Left cardiac atrium (tissue), 4 donors: Measurements from ENCODE around the gene DDB1. TPM values are rescaled to one million over a fixed set of nuclear protein-coding genes. Genes with fewer than 3 reads are reported as not detected.

Source experiments
- ATAC-seq, 2 donors: fragments of 200-7000 bp; cut with Tn5 transposase; one replicate each; pipeline ENCODE4 v1.9.1; 2020; ENCODE audit warnings: mild to moderate bottlenecking in 2 of 2, moderate library complexity in 2 of 2
- DNase-seq: peaks from one replicate; pipeline ENCODE4 v3.0.0-alpha.2; 2020
- intact Hi-C, 2 donors: fragments of 100-400 bp; cut with DNase I; formaldehyde crosslinking; loops; one replicate each; pipeline versions ENCODE4 v1.14.1 to v1.15.1; 2022 to 2023
- total RNA-seq, 2 donors: library from RNA; stranded (reverse); fragmentation: NEBNext Ultra II Directional; extraction: Animal tissue kit (Norgen Biotek cat#: 25700); gene quantifications; one replicate each; pipeline ENCODE4 v1.2.1, GENCODE V29; 2021
- donor health status: DM: no; HTN: yes; CAD: no.
- donor health status: DM: no; HTN: yes; CAD: no; lungs with severe emphysema.
- donor health status: DM: yes; HTN: yes; CAD: no.
- donor health status: Dilated cardiomyopathy.

Gene DDB1
- total RNA-seq, 2 donors from 2014 or later, result 107 to 136 TPM

DNA sequence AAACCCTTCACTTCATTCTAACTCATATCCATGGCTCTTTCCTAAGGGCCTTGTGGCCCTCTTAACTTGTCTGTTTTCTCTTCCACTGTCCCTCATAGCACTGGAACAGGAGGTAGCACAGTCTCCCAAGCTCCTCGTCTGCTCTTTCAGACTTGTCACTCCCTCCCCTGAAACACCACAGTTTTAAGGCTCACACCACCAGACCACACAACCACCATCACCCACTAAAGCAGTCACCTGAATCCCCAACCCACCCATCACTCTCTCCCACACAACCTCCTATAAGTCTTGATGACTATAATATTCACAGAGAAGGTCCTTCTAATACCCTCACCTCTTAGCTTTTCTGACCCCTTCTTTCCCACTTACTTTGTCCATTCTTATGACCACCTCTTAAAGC lies 26.7 kb downstream of the DDB1 start:
- intact Hi-C loops, result no loop called here
- DNase-seq (no peak), ATAC-seq (no peak)

DNA sequence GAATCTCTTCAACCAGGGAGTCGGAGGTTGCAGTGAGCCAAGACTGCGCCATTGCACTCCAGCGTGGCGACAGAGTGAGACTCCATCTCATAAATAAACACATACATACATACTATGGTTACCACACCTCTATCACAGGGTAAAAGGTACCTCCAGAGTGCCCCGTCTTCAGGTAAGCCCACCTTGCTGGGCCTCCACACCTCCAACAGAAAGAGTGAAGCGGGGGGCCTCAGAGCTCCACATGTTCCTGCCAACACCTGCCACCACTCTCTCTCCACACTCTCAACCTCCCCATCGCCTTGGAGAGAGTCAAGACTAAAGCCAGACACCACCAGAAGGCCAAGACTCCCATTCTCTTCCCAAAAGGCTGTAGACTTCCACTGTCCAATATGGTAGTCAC lies 27.5 kb downstream of the DDB1 start:
- intact Hi-C loops, result no loop called here
- ATAC-seq (no peak), DNase-seq (no peak)

DNA sequence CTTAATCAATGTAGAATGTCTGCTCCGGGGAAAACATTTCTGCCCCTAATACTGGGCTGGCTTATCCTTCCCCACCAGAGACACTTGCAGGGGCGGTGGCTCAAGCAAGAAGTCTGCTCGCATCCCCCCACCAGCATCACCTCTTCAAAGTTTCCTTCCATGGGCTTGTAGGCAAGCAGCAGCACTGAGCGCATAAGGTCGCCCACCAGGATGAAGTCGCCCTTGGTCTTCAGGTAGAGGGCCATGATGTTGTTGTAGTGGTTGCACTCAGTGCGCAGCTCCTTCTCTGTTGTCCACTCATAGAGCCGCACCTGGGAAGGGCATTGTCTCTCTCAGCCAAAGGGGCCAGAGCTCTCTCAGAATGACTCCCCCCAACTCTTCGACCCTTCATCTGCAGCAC lies 29.2 kb downstream of the DDB1 start:
- no peak for ATAC-seq
- no peak for DNase-seq
- intact Hi-C loops, result no loop called here

DNA sequence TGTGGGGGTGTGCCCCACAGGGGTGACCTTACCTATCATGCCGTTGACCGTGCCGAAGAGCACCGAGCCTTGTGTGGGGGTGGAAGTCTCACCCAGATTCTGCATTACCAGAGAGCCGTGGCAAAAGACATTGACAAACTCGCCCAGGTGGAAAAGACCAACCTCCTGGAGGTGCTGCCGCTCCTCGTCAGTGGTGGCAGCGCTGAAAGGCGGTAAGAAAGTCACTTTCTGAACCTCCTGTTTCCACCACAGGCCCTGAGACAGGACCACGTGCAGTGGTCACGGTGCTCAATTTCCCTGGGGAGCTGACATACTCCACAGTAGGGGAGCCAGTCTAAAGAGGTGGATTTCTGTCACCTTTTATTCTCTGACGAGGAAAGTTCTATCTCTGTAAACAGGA lies 30.4 kb downstream of the DDB1 start:
- intact Hi-C loops, result no loop called here
- DNase-seq (no peak), ATAC-seq (no peak)

DNA sequence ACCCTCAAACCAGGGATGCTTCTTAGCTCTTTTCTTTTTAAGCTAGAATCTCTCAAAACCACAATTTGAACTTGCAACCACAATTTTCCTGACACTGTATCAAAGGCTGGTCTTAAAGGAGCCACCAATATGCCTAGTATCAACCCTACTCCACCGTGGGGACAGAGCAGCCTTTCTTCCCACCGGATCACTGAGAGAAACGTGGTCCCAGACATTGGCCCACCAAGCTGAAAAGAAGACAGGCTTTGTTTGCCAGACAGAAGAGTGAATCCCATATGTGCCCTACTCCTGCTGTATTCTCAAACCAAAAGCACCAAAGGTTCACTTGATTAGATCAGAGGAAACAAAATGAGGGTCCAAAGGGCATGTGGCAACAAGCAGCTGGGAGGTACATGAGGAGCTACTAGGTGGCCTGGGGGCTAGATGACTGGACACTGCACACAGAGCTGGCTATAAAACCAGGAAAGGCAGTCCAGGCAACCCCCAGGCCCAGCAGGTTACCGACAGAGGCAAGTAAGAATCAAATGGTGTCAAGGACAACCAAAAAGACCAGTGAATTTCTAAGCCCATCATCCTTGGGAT lies 34.2 kb downstream of the DDB1 start:
- ATAC-seq (no peak), DNase-seq (no peak)
- intact Hi-C loops, result no loop called here

DNA sequence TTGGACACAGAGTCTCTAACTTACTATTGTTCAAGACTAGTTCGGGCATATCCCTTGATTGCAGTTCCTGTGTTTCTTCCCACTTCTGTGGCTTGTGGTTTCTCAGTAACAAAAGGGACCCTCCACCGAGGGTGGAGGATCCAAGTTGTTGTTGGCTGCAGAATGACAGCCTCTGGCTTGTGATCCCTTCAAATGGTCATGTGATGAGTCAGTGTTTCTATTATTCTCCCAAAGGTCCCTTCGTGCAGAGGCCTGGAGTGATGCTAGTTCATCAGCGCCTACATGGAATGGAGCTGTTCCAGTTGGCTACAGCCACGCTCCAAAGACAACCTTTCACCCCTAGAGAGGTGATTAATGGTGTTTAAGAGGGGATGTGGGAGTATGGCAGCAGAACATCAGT lies 35.2 kb downstream of the DDB1 start:
- intact Hi-C loops, result no loop called here
- peak; percentile 48 to 62 for ATAC-seq
- DNase-seq, result peak; percentile 64

DNA sequence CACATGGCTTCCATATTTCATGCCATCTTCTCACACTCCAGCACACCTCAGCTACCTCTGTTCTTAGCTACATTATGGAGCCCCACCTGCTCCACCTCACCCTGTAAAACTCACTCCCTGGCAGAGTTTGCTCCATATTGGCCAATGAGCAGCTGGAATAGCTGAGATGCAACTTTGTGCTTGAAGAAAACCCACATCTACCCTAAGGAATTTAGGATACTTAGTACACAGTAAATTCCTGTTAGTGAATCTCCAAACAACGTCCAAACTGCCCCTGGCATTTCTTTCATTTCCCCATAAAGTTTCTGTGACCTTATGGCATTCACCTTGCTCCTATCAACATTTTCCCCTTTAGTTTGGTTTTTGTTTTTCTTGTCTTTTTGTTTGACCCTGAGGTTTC lies 35.6 kb downstream of the DDB1 start:
- ATAC-seq, result no peak
- no peak for DNase-seq
- intact Hi-C loops, result no loop called here

DNA sequence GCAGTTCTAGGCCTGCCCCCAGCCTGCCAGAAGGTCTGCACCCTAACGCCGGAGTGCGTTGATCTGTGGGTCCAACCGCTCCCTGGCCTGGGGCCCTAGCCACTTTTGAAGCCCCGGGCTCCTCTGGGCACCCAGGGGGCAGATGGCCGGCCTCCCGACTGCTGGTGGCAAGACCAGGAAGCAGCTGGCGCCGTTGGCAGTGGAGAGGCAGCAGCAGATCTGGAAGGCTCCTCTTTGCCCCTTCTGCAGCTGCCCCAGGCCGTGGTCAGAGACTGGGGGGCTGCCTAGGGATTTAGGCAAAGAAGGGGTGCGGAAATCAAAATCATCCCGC lies 37.3 kb downstream of the DDB1 start:
- ATAC-seq (peak in 1 of 2 donors; percentile 2), DNase-seq (peak; percentile 40)
- intact Hi-C loops, result no loop called here

DNA sequence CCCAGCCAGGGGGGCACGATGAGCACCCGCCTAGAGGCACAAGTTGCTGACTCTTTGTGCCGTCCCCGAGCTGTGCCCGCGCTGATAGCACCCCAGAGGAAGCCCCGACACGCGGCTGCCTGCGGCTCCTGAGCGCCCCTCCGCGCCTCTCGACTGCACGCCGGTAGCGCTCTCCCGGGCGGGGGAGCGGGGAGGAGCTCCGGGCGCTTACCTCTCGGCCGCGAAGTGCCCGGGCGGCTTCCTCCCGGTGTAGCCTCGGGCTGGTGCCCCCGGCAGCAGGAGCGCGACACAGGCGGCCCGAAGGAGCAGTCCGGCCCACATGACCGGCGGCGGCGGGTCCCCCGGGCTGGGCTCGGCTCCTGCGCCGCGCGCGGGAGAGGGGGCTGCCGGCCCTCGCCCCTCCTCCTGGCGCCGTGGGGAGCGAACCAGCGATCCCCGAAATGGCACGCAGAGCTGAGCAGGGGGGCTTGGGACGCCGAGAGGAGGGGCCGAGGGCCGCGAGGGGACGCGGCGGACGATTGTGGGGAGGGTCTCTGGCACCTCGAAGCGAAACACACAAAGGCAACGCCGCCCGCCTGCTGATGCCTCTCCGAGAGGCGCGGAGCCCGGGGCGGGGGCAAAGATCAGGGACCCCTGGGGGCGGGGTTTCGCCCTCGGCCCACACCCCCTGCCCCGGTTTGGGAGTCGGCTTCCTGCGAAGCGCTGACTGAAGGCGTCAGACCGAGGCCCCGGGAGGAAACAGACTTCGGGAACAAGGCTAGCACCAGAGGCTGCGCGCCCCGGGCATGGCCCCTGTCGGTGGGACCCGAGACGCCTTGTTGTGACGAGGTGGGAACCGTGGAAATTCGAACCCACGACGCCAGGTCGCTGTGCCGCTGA lies 37.9 kb downstream of the DDB1 start, which contains the start of gene VWCE:
Gene VWCE, minus strand, starts transcription at position 600 of the 879 bp plus-strand sequence. Its CDS starts 279 bp downstream, at position 321.
- intact Hi-C loops, result no loop called here
- peak; percentile 71 to 73 for ATAC-seq

DNA sequence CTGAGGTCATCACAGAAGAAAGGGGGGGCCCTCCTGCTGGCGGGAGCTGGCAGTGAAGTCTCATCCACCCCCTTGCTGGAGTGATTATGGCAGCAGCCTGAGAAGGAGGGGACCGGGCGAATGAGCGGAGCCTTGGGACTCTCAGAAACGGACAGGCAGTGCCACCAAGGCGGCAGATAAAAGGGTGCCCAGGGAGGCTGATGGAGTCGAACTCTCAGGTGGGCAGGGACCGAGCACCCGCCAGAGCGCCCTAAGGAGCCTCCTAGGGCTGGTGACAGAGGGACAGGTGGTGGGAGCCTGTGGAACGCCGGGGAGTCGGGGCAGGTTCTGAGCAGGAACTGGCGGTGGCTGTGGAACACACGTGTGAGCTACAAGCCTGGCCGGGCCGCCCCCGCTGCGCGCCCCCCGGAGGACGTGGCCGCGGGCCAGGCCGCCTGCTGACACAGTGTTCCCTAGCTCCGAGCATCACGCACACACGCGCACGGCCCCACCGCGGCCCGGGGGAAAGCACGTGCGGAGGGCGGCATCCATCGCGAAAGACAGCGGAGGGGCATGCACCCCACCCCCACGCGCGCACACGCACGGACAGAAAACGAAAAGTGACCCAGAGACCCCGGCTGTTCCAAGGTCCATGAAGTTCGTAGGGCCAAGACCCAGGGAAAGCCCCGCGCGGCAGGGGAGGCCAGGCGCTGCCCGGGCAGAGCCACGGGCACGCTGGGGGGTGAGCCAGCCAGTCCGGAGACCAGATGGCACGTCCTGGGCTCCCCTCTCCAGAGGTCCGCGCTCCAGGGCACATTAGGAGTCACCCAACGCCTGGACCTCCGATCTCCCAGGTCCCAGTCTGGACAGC lies 38.8 kb downstream of the DDB1 start:
- ATAC-seq (peak; percentile 32 to 63), DNase-seq (peak; percentile 64)
- intact Hi-C loops, result no loop called here

More for the DNA sequence above, 37.9 kb downstream of the DDB1 start, which contains the start of gene VWCE:
- peak; percentile 68 for DNase-seq

DNA sequence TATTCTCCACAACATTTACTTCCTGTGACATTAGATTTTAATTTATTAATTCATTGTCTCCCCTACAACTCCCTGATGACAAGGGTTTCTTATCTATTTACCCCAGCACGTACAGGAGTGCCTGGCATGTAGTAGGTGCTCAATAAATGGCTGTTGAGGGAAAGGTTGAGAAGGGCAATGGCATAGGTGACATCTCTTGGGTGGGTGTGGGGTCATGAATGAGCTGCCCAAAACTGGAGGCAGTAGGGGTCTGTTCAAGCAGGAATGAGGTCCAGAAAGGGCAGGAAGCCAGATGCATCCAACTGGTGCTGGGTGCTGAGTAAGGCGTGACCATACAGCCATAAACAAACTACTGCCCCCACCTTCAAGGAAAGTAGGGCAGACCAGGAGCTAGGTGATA lies 40.5 kb downstream of the DDB1 start:
- DNase-seq (no peak), ATAC-seq (no peak)
- intact Hi-C loops, result no loop called here

DNA sequence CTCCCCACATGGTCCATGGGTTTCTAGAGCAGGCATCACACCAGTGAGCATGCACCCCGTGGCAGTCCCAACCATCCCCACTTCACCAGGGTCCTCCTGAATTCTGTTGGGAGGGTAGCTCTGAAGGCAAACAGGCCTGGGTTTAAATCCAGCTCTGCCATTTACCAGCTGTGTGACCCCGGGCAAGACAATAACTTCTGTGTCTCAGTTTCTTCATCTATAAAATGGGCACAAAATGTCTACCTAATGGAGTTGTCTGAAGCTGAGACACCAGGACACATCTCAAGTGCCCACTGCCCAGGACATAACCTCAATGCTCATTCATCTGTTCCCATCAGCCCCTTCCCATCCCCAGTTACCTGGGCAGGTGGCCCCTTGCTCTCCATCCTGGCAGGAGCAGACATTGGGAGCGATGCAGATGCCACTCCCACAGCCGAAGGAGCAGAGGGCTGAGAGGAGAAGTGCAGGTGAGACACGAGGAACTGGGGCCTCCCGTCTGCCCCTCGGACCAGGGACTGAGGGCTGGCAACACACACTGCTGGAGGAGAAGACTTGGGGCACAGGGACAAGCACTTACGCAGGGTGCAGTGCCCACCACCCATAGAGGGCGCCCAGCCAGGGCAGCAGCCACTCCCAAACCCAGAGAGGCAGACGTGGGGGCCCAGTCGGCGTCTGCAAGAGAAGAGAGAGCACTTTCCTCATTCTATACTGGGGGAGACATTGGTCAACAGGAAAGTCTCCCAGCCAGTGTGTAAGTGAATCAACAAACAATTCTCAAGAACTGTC lies 41.8 kb downstream of the DDB1 start:
- intact Hi-C loops, result no loop called here
- ATAC-seq (no peak), DNase-seq (no peak)

DNA sequence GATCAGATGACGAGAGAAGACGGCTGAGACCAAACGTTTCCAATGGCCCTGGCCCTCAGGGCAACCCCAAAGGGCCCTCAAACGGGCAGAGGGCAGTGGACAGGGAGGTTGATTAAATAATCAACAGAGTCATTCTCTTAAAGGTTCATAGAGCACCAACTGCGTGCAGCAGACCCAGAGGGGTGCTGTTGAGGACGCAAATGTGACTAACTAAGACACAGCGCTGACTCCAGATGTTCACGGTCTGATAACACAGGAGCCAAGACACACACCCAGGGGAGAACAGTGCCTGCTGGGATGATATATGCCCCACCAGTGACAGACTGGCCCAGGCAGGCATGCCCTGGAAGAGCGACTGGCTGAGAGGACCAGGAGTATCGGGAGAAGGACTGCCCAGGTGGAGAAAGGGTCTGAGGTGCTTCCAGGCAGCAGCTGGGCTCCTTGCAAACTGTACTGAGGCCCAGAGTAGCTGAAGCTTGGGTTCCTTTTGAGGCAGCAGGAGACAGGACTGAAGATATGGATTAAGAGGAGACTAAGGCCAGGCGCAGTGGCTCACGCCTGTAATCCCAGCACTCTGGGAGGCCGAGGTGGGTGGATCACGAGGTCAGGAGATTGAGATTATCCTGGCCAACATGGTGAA lies 45.4 kb downstream of the DDB1 start:
- no peak for DNase-seq
- no peak for ATAC-seq
- intact Hi-C loops, result no loop called here

DNA sequence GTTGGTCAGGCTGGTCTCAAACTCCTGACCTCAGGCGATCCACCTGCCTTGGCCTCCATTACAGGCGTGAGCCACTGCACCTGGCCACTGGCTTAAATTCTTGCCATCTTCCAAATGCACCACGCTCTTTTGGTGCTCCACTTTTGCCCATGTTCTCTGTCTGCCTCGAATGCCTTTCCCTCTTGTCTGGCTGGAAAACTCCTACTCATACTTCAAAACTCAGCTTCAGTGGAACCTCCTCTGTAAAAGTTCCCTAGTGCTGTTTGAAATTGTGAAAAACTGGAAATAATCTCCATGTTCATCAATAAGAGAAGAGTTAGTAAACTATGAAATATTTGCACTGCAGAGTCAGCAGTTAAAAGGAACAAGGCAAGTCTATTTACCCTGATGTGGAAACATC lies 49.3 kb downstream of the DDB1 start:
- ATAC-seq (no peak), DNase-seq (no peak)
- intact Hi-C loops, result no loop called here

DNA sequence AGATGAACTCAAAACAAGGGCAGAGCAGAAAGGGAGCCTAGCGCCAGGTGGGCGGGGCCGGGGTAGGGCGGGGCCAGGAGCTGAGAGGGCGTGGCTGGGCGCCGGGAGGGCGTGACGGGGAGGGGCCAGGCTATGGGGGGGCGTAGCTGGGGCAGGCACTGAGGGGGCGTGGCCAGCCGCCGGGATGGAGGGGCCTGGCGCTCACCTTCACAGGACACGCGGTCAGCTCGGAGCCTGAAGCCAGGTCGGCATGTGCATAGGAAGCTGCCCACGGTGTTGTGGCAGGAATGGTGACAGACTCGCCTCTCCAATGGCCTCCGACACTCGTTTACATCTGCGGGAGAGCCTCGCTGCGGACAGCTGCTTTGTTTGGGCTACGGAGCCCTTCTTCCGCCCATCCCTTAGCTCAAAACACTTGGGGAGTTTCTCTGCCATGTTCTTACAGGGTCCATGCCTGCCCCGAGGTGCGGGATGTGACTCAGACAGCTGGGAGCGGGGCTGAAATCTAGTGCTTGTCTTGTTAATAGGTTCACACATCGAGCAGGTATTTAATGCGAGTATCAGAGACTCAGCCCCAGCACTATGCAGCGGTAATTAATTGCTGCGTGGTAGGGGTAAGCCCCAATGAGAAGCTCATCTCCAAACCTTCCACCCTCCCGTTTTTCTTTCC lies 51.2 kb downstream of the DDB1 start:
- DNase-seq (peak; percentile 57), ATAC-seq (peak; percentile 78 to 94)
- intact Hi-C loops, result no loop called here

DNA sequence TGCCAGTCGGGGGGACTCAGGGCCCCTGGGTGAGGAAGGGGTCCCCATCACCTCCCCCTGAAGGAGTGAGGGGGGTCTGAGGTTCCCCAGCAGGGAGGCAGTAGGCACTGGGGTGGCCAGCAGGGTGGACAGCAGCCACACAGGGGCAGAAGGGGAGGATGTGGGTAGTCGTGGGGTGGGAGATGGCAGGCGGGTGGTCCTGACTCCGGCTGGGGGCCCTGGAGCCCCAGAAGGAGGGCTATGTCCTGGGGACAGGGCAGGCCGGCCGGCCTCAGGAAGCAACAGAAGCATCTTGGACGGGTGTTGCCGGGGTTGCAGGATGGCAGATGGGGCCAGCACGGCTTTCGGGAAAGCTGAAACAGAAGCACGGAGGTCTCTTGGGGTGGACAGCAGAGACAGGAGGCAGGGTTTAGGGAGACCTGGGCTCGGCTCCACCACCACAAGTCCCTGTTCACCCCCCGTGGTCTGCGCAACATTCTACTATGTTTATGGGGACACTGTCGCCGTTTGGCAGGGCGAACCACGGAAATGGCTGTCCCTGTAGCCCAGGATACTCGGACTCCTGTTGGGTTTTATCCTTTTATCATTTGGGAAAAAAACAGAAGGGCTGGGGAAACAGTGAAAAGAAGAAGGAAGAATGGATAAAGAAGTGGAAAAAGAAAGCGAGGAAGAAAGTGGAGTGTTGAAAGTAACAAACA lies 51.9 kb downstream of the DDB1 start:
- no peak for DNase-seq
- ATAC-seq, result no peak
- intact Hi-C loops, result no loop called here

DNA sequence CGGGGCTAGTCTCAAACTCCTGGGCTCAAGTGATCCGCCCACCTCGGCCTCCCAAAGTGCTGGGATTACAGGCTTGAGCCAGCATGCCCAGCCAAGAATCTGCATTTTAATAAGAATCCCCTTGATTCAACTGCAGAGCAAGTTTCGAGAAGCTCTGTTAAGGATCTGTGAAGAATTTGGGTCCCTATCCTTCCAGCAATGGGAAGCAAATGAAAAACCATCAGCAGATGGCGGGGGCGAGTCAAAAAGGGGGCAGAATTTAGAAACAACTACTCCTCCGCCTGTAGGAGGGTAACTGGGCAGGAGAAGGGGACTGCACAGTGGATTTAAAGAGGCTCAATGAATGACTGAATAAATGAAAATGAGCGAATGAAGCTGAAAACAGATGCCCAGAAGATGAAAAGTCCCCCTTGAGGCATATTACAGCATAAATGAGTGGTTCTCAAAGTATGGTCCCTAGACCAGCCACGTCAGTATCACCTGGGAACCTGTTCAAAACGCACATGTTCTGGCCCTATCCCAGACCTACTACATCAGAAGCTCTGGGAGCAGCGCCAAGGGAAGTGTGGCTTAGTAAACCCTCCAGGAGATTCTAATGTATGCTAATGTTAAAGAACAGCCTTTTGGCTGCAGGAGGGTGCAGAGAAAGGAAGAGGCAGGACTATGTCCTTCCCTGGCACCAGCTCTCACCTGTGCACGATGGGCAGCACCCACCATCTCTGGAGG lies 52.8 kb downstream of the DDB1 start:
- DNase-seq (no peak), ATAC-seq (no peak)
- intact Hi-C loops, result no loop called here
